HepG2 (cell line): ENCODE data around the gene NPDC1. TPM values are rescaled to one million over a fixed set of nuclear protein-coding genes. Genes with fewer than 3 reads are reported as not detected.

Experiments used
- ATAC-seq: fragments of 200-7000 bp; cut with Tn5 transposase; 3 replicates; pipeline ENCODE4 v1.9.1; 2020; ENCODE audit warnings: mild to moderate bottlenecking, moderate library complexity
- BruUV-seq: library from RNA; stranded (reverse); fragments of 400-500 nt; replicated peaks from 2 replicates; lab custom pipeline; 2021; lab: Mats Ljungman, UMichigan
- CTCF ChIA-PET: fragments of 300-600 bp; formaldehyde crosslinking; extraction: SDS; loops from one replicate; lab custom pipeline; 2021; ENCODE audit warnings: low total read pairs, inconsistent platforms, low intra/inter-chr PET ratio; lab: Yijun Ruan, JAX
- POLR2A ChIA-PET: fragments of 350-600 bp; sonication (Branson Sonifier 250); formaldehyde crosslinking; loops from one replicate; lab custom pipeline; 2020; ENCODE audit warnings: antibody characterized with exemption, inconsistent platforms; lab: Yijun Ruan, JAX
- DNase-seq: peaks from one replicate; pipeline ENCODE4 v3.0.0-alpha.2; 2015; ENCODE audit warnings: low spot score
- FAIRE-seq: peaks from 3 replicates; lab custom pipeline; 2011; peaks lifted over from hg19 to GRCh38; lab: Jason Lieb, UNC
- H2AFZ ChIP-seq: one replicate; pipeline ENCODE4 v1.6.1; 2011; ENCODE audit warnings: low read length, inconsistent platforms
- H3K27ac ChIP-seq: fragments of 300-600 bp; 3 replicates; pipeline ENCODE4 v1.8.0; 2011; ENCODE audit warnings: mixed run types, mild to moderate bottlenecking, mixed read lengths, low read length, inconsistent platforms; ENCODE audit not compliant: insufficient read depth; ENCODE audit errors: extremely low read length
- H3K27me3 ChIP-seq, 2 experiments: fragments of 200-600 bp in 1 of 2; 2 replicates in 1 of 2; 3 replicates in 1 of 2; pipeline versions ENCODE4 v1.6.0 to v1.8.0; 2011; ENCODE audit warnings: low read length in 2 of 2, mild to moderate bottlenecking in 2 of 2, moderate library complexity in 2 of 2, inconsistent platforms in 1 of 2; ENCODE audit not compliant: insufficient read depth in 2 of 2, control insufficient read depth in 1 of 2
- H3K36me3 ChIP-seq, 2 experiments: fragments of 200-600 bp in 1 of 2; replicated peaks in 1 of 2; 2 replicates in 1 of 2; 3 replicates in 1 of 2; pipeline versions ENCODE4 v1.5.1 to v1.8.0; 2011; ENCODE audit warnings: low read length in 2 of 2, inconsistent platforms in 1 of 2; ENCODE audit not compliant: insufficient read depth in 2 of 2, control insufficient read depth in 1 of 2
- H3K4me1 ChIP-seq: 2 replicates; pipeline ENCODE4 v1.5.1; 2012; ENCODE audit warnings: low read length, inconsistent platforms; ENCODE audit not compliant: insufficient read depth
- H3K4me2 ChIP-seq: 2 replicates; pipeline ENCODE4 v1.6.0; 2011; ENCODE audit warnings: low read depth, low read length, inconsistent platforms
- H3K4me3 ChIP-seq, 3 experiments: fragments of 200-600 bp in 1 of 3; sonication (generic), shearing (Covaris generic) in 1 of 3; replicated peaks in 1 of 3; 2 replicates each; pipeline ENCODE4 v1.5.1; 2011 to 2016; ENCODE audit warnings: low read length in 3 of 3, inconsistent platforms in 2 of 3, low read depth in 2 of 3, mild to moderate bottlenecking in 2 of 3, control low read depth in 1 of 3, mixed read lengths in 1 of 3; ENCODE audit not compliant: insufficient read depth in 1 of 3
- H3K79me2 ChIP-seq: one replicate; pipeline ENCODE4 v1.6.1; 2011; ENCODE audit warnings: low read length, inconsistent platforms; ENCODE audit not compliant: insufficient read depth
- H3K9ac ChIP-seq: 2 replicates; pipeline ENCODE4 v1.6.0; 2011; ENCODE audit warnings: mild to moderate bottlenecking, low read depth, low read length, inconsistent platforms; ENCODE audit not compliant: insufficient read depth
- H3K9me3 ChIP-seq: 2 replicates; pipeline ENCODE4 v1.5.1; 2012; ENCODE audit warnings: mild to moderate bottlenecking, low read length
- H4K20me1 ChIP-seq: 2 replicates; pipeline ENCODE4 v1.6.0; 2011; ENCODE audit warnings: inconsistent platforms, mild to moderate bottlenecking, low read length, moderate library complexity; ENCODE audit not compliant: insufficient read depth
- CEBPZ ChIP-seq: IDR thresholded peaks from 2 replicates; pipeline ENCODE4 v1.6.1; 2012; ENCODE audit warnings: low read length, improper control_type of control experiment
- DNMT3B ChIP-seq: conservative IDR thresholded peaks from 2 replicates; pipeline ENCODE4 v1.6.1; 2016; ENCODE audit warnings: missing biosample characterization, control low read depth
- PREB ChIP-seq: sonication (generic); formaldehyde crosslinking; IDR thresholded peaks from 2 replicates; pipeline ENCODE4 v1.4.0; 2020; ENCODE audit warnings: missing genetic modification reagents
- WGBS: methylation state at CpG from one replicate; pipeline ENCODE4 v1.1.6; 2017; ENCODE audit warnings: low lambda C conversion rate; 5-methylcytosine and 5-hydroxymethylcytosine counted together
- in situ Hi-C: cut with HindIII; loops from 2 replicates; pipeline ENCODE4 v1.10.0; 2017; ENCODE audit warnings: low pct_unique_long_range_greater_than_20kb; ENCODE audit not compliant: extremely low pct_ligation_motif_present
- intact Hi-C: fragments of 100-400 bp; cut with micrococcal nuclease; formaldehyde crosslinking; loops from one replicate; pipeline ENCODE4 v1.10.0; 2022; ENCODE audit not compliant: unreplicated experiment
- polyA plus RNA-seq, 8 experiments: library from polyadenylated mRNA; depleted of rRNA in 3 of 8; stranded (reverse) in 7 of 8; unstranded in 1 of 8; fragments of >200 nt; fragmentation: Illumina TruSeq in 4 of 8; extraction: Trizol in 4 of 8; gene quantifications; 2 replicates each; pipeline versions ENCODE4 v1.2.1 to v1.2.3, GENCODE V29; 2011 to 2016; ENCODE audit warnings: low read depth in 4 of 8, missing spikeins in 1 of 8, mixed read lengths in 1 of 8; ENCODE audit not compliant: insufficient read depth in 1 of 8
- total RNA-seq, 5 experiments: library from RNA; depleted of rRNA; stranded (reverse); fragments of >200 nt; fragmentation: Illumina TruSeq; extraction: Trizol; gene quantifications; 2 replicates each; pipeline ENCODE4 v1.2.3, GENCODE V29; 2016; ENCODE audit warnings: low read depth in 1 of 5

NPDC1 gene
- total and polyA plus RNA-seq, 2 of the 13 experiments (the other 11 are each of a cell fraction or from before 2014, with no cell fraction given), result 0.84 to 5.4 TPM

- ChIA-PET POLR2A (no interaction called here), CTCF (no interaction called here)
- ATAC-seq (no peak), FAIRE-seq (no peak), DNase-seq (no peak)
- Histone ChIP-seq H3K27me3 (peaks cover 0 to 16% of the 10 kb centered on the region in 2 experiments; a peak in 3 of 5 replicates), H3K79me2 (no peaks in the 10 kb centered on the region), H3K4me3 (no peak overlapping the region), H3K9me3 (no peaks in the 10 kb centered on the region), H3K36me3 (no peaks in the 10 kb centered on the region), H3K4me1 (peaks cover 22% of the 10 kb centered on the region), H3K9ac (no peak overlapping the region), H4K20me1 (peaks cover 3% of the 10 kb centered on the region; the same call in 1 of the 2 replicates), H3K27ac (no peak overlapping the region), H2AFZ (no peak overlapping the region), H3K4me2 (no peak overlapping the region)
- no TSS peak for BruUV-seq
- TF ChIP-seq CEBPZ (no peak), DNMT3B (no peak), PREB (CRISPR knock-in tag) (no peak)
- in situ Hi-C loops, result loop anchor here (10.0 kb wide), 2 partner anchors 195 to 265 kb away; partner anchors contain the start of genes AJM1 and PHPT1
- WGBS, result 79% methylated on average over 22 of the region's 32 CpGs
- intact Hi-C loops, result no loop called here
Measured at GRCh38 chr9:137039611-137040366, 6.2 kb downstream of the NPDC1 start.
